ENCODE results near the gene SLC22A1. TPM values are rescaled to one million over a fixed set of nuclear protein-coding genes. Genes with fewer than 3 reads are reported as not detected.

Gene SLC22A1
- total and polyA plus RNA-seq, 2 of the 4 experiments (the other 2 are of a cell fraction): 0.10 TPM; not detected in 1

DNA sequence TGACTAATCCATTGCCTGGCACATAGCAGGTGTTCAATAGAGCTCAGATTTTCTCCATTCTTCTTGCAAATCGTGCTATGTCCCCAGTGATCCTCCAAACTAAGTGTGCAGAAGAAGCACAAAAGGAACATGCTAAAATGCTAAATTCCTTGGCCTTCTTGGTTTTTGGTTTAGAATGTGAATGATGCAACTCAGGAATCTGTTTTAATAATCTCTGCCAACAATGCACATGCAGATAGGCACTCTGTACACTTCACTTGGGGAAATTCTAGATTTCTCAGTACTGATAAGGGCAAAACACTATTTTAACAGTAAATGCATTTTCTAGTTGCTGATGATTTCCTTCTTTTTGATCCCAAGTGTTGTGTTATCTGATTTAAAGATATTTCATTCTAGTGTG is 35.2 kb downstream of the SLC22A1 start:
- no peaks in the 10 kb centered on the region; the same call in 1 of the 2 replicates for H3K4me1 ChIP-seq (ENCODE audit: control insufficient read depth, insufficient read depth, low read length)
- H3K4ac ChIP-seq (ENCODE audit: low read depth, low read length): no peak overlapping the region
- H3K4me3 ChIP-seq (ENCODE audit: insufficient read depth, low read depth, low read length): no peak overlapping the region
- no peak overlapping the region for H2AK5ac ChIP-seq (ENCODE audit: low read depth, low read length)
- H4K20me1 ChIP-seq (ENCODE audit: insufficient read depth, low read length): no peaks in the 10 kb centered on the region
- no peaks in the 10 kb centered on the region for H3K9me1 ChIP-seq (ENCODE audit: insufficient read depth, low read length)
- in situ Hi-C loops (cut with MboI; ENCODE audit: low sequenced_read_pairs) (no loop called here), intact Hi-C loops (cut with micrococcal nuclease) (loop anchor here (2.0 kb wide), 1 partner anchor 16 kb away; no protein-coding TSS in a partner anchor), dilution Hi-C loops (cut with HindIII; ENCODE audit: low sequenced_read_pairs, unreplicated experiment) (no loop called here)
- no peak overlapping the region for H2BK5ac ChIP-seq (ENCODE audit: low read depth, low read length, poor library complexity, severe bottlenecking)
- no peak overlapping the region for H4K8ac ChIP-seq (ENCODE audit: low read depth in 2 of 2, low read length in 2 of 2)
- H3K23ac ChIP-seq (ENCODE audit: low read depth, low read length): no peak overlapping the region
- no peaks in the 10 kb centered on the region; the same call in 1 of the 2 replicates for H3K9me3 ChIP-seq (ENCODE audit: control insufficient read depth, insufficient read depth, low read length)
- H3K56ac ChIP-seq (ENCODE audit: extremely low read depth, insufficient read depth, low read length): no peak overlapping the region
- no peak overlapping the region for H3K4me2 ChIP-seq (ENCODE audit: low read depth, low read length)
- H3K36me3 ChIP-seq (ENCODE audit: control insufficient read depth, insufficient read depth, low read length): no peaks in the 10 kb centered on the region
- ATAC-seq (ENCODE audit: low read depth): peak; percentile 70
- ChIA-PET CTCF (no interaction called here), POLR2A (ENCODE audit: unreplicated experiment) (no interaction called here)
- BruUV-seq (replicated peaks): no TSS peak
- no peak overlapping the region for H4K91ac ChIP-seq (ENCODE audit: insufficient read depth, low read depth, low read length)
- TF ChIP-seq NFE2L2 (IDR thresholded peaks at IDR 0.05; ENCODE audit: low read depth, low read length): no peak
- no peak for TF ChIP-seq RCOR1 (IDR thresholded peaks at IDR 0.05; ENCODE audit: insufficient replicate concordance, low read length)
- no peak for TF ChIP-seq SMC3 (IDR thresholded peaks at IDR 0.05; ENCODE audit: low read depth, low read length)
- TF ChIP-seq MAFK (IDR thresholded peaks at IDR 0.05; ENCODE audit: low read depth, low read length): no peak
- TF ChIP-seq MXI1 (IDR thresholded peaks at IDR 0.05; ENCODE audit: borderline replicate concordance, low read depth, low read length): no peak
- TF ChIP-seq FOS (IDR thresholded peaks at IDR 0.05; ENCODE audit: low read depth, low read length): no peak
- TF ChIP-seq BHLHE40 (IDR thresholded peaks at IDR 0.05; ENCODE audit: low read depth, low read length): peak; percentile 55; the same call in 1 of the 2 replicates
- peak; percentile 51; the same call in 1 of the 2 replicates for TF ChIP-seq CEBPB (IDR thresholded peaks at IDR 0.05; ENCODE audit: low read depth, low read length)
- H2BK15ac ChIP-seq (ENCODE audit: low read depth, low read length): no peak overlapping the region
- no peak overlapping the region for H3K14ac ChIP-seq (replicated peaks; ENCODE audit: low read depth, low read length)
- no peaks in the 10 kb centered on the region for H3K27me3 ChIP-seq (ENCODE audit: control insufficient read depth, insufficient read depth, low read length)
- H4K5ac ChIP-seq (ENCODE audit: low read depth, low read length): no peak overlapping the region
- no peak overlapping the region for H3K27ac ChIP-seq (ENCODE audit: insufficient read depth, low read length)
- H2AK9ac ChIP-seq (replicated peaks; ENCODE audit: low read depth, low read length, poor library complexity): no peak overlapping the region
- H3K79me1 ChIP-seq (ENCODE audit: low read depth in 1 of 2, low read length in 2 of 2): no peaks in the 10 kb centered on the region
- H3K9ac ChIP-seq (ENCODE audit: low read depth, low read length): no peak overlapping the region
- H2BK120ac ChIP-seq (ENCODE audit: low read depth, low read length): no peak overlapping the region
- H2AFZ ChIP-seq (replicated peaks; ENCODE audit: low read length, poor library complexity): no peak overlapping the region
- DNase-seq: peak; percentile 46
- no peak overlapping the region for H3K18ac ChIP-seq (ENCODE audit: low read depth, low read length)
- WGBS, 2 experiments (ENCODE audit: extremely low coverage in 2 of 2, insufficient read length in 1 of 2): no CpG with 5 or more reads among the region's 1 CpG
- H2BK20ac ChIP-seq (ENCODE audit: low read depth, low read length): no peak overlapping the region
